ENCODE data around the gene ABCD1.
"Not testable (repeated sequence)": the region's sequence is repeated elsewhere in the genome, so short reads cannot be mapped to it uniquely, and the experiment has no call there.

Gene ABCD1

GRCh38 chrX:153709726-153710674, 14.7 kb upstream of the ABCD1 start:
- no peak for DNase-seq

GRCh38 chrX:153714256-153714655, 10.4 kb upstream of the ABCD1 start:
- no peak for DNase-seq

GRCh38 chrX:153717445-153717844, 7.2 kb upstream of the ABCD1 start:
- no peak for DNase-seq

GRCh38 chrX:153719238-153719637, 5.4 kb upstream of the ABCD1 start:
- no peak for DNase-seq

GRCh38 chrX:153719701-153720100, 5.0 kb upstream of the ABCD1 start:
- DNase-seq: no peak

GRCh38 chrX:153722704-153723350, 1.8 kb upstream of the ABCD1 start:
- no peak for DNase-seq

- peak in 1 of 14 donors; percentile 52 for DNase-seq
These were observed 1.1 kb upstream of the ABCD1 start for GRCh38 chrX:153723351-153724251.

GRCh38 chrX:153725039-153725831, 579 bp downstream of the ABCD1 start:
- DNase-seq: no peak

- no peak for DNase-seq
These were observed 1.2 kb downstream of the ABCD1 start for GRCh38 chrX:153725832-153726285.

GRCh38 chrX:153726286-153727122, 1.8 kb downstream of the ABCD1 start:
- peak in 8 of 14 donors; percentile 52 to 79 (median 66) for DNase-seq

GRCh38 chrX:153727123-153727931, 2.7 kb downstream of the ABCD1 start:
- DNase-seq: peak in 12 of 14 donors; percentile 28 to 79 (median 56)

GRCh38 chrX:153728095-153728494, 3.4 kb downstream of the ABCD1 start:
- no peak for DNase-seq

GRCh38 chrX:153728951-153729631, 4.4 kb downstream of the ABCD1 start:
- DNase-seq: no peak

- not testable (repeated sequence) for DNase-seq
These were observed 5.5 kb downstream of the ABCD1 start for GRCh38 chrX:153730115-153730514.

- no peak for DNase-seq
These were observed 6.6 kb downstream of the ABCD1 start for GRCh38 chrX:153731117-153731844.

GRCh38 chrX:153731845-153732215, 7.2 kb downstream of the ABCD1 start:
- DNase-seq: no peak

GRCh38 chrX:153732401-153732800, 7.7 kb downstream of the ABCD1 start:
- DNase-seq: no peak

GRCh38 chrX:153733651-153734240, 9.1 kb downstream of the ABCD1 start:
- DNase-seq: no peak

Measured in C1 segment of cervical spinal cord (tissue), 14 donors.